K562 (cell line): ENCODE results near the gene FIZ1.

Experiments used
- CTCF ChIP-seq, 3 experiments: IDR thresholded peaks in 2 of 3; conservative IDR thresholded peaks in 1 of 3; 2 replicates each; pipeline ENCODE4 v1.5.1; 2011 to 2012; ENCODE audit warnings: low read length in 3 of 3, mild to moderate bottlenecking in 3 of 3, control low read depth in 2 of 3, improper control_type of control experiment in 1 of 3, inconsistent platforms in 1 of 3, low read depth in 1 of 3, mixed read lengths in 1 of 3, moderate library complexity in 1 of 3; ENCODE audit not compliant: insufficient read depth in 2 of 3
- EP300 ChIP-seq: IDR thresholded peaks from 2 replicates; pipeline ENCODE4 v1.6.1; 2012; ENCODE audit warnings: low read length, improper control_type of control experiment
- ZBTB7A ChIP-seq: IDR thresholded peaks from 2 replicates; pipeline ENCODE4 v1.6.1; 2011; ENCODE audit warnings: low read depth, mild to moderate bottlenecking, low read length, moderate library complexity, borderline replicate concordance; ENCODE audit not compliant: control insufficient read depth

DNA sequence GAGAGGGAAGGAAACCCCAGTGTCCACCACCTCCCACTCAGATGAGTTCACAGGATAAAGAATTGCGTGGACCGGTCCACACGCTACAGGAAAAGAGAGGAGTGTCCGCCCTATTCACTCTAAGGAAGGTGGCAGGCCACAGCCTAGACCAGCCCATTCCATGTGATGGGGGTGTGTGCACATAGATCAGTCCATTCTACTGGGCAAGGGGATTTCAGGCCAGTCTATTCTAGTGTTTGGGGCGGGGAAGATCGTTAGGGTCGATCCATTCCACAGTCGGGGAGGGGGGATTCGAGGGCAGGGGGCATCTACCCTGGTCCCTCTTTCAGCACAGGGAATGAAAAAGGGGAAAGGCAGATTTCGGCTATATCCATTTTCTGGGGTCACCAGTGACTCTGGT lies 7.8 kb downstream of the FIZ1 start:
- TF ChIP-seq EP300 (no peak), ZBTB7A (no peak), CTCF (IDR thresholded peaks at IDR 0.05 in 2 of 3, conservative IDR thresholded peaks at IDR 0.05 in 1 of 3; ENCODE audit: insufficient read depth in 2 of 3, low read depth in 1 of 3, low read length in 3 of 3) (no peak)
